Temporal lobe (tissue), 1 donor: ENCODE results near the gene CDC37. TPM values are rescaled to one million over a fixed set of nuclear protein-coding genes. Genes with fewer than 3 reads are reported as not detected.

Experiments
- total RNA-seq: library from RNA; depleted of rRNA; stranded (reverse); fragments of >200 nt; gene quantifications from one replicate; pipeline ENCODE4 v1.2.3, GENCODE V29; 2014

The CDC37 gene
- total RNA-seq, 1 donor from 2014 or later = 39.8 TPM

Other genes starting within 250 kb of the CDC37 start
- gene DNMT1, start 208.6 kb downstream of the CDC37 start, total RNA-seq = 37.1 TPM
- 2.5 TPM for gene S1PR2, start 172.2 kb downstream of the CDC37 start, total RNA-seq
- gene MRPL4, start 151.3 kb downstream of the CDC37 start, total RNA-seq = 13.0 TPM
- gene ICAM1, start 132.4 kb downstream of the CDC37 start, total RNA-seq = 0.98 TPM
- under 0.01 TPM for gene ICAM4, start 116.6 kb downstream of the CDC37 start, total RNA-seq
- gene ICAM5, start 113.6 kb downstream of the CDC37 start, total RNA-seq = 5.4 TPM
- 2.7 TPM for gene ZGLP1, start 93.7 kb downstream of the CDC37 start, total RNA-seq
- 11.8 TPM for gene FDX2, start 87.5 kb downstream of the CDC37 start, total RNA-seq
- gene RAVER1, start 70.0 kb downstream of the CDC37 start, total RNA-seq = 4.9 TPM
- gene ICAM3, start 63.9 kb downstream of the CDC37 start, total RNA-seq = 0.49 TPM
- 25.6 TPM for gene TYK2, start 23.0 kb downstream of the CDC37 start, total RNA-seq
- 5.2 TPM for gene PDE4A, start 17.0 kb upstream of the CDC37 start, total RNA-seq
- 40.6 TPM for gene KEAP1, start 99.8 kb upstream of the CDC37 start, total RNA-seq
- under 0.01 TPM for gene S1PR5, start 113.9 kb upstream of the CDC37 start, total RNA-seq
- 8.6 TPM for gene ATG4D, start 140.4 kb upstream of the CDC37 start, total RNA-seq
- 3.2 TPM for gene KRI1, start 162.5 kb upstream of the CDC37 start, total RNA-seq
- gene CDKN2D, start 165.4 kb upstream of the CDC37 start, total RNA-seq = 46.7 TPM
- not detected for gene AP1M2, start 183.8 kb upstream of the CDC37 start, total RNA-seq
- gene SLC44A2, start 222.0 kb upstream of the CDC37 start, total RNA-seq = 33.4 TPM